Measurements from ENCODE around the gene PCYT1A.

PCYT1A gene

DNA sequence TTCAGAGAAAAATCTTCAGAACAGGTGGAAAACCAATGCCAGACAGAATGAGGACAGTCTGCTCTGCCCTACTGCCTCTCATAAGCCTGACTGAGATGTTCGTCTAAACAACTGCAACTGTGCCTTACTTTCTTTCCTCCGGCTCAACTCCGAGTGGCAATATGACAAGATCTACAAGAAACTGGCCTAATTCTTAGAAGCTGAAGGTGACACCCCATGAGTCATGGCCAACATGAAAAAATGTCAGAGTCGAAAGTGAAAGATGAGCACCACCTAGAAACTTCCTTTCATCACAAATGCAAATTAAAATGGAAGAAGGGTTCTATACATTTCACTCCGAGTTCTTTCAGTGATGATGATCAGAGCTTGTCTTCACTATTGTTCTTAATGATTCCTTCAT lies 12.9 kb downstream of the PCYT1A start:
- H3K4me3 ChIP-seq = no peak overlapping the region
- H3K9me3 ChIP-seq (ENCODE audit: low read depth, low read length) = no peaks in the 10 kb centered on the region
- TF ChIP-seq POLR2AphosphoS5 (IDR thresholded peaks at IDR 0.05; ENCODE audit: borderline replicate concordance, low read depth, low read length) (no peak), EZH2 (IDR thresholded peaks at IDR 0.05) (no peak), FOXP2 (optimal IDR thresholded peaks at IDR 0.05; ENCODE audit: control extremely low read depth, extremely low read length, insufficient read depth) (no peak)
- peaks cover 35% of the 10 kb centered on the region for H3K36me3 ChIP-seq (ENCODE audit: insufficient read depth, low read length)
- H3K27ac ChIP-seq = no peak overlapping the region
- no peak for DNase-seq (ENCODE audit: low read depth, low spot score)
- no peak overlapping the region for H3K9ac ChIP-seq (ENCODE audit: insufficient read length)

DNA sequence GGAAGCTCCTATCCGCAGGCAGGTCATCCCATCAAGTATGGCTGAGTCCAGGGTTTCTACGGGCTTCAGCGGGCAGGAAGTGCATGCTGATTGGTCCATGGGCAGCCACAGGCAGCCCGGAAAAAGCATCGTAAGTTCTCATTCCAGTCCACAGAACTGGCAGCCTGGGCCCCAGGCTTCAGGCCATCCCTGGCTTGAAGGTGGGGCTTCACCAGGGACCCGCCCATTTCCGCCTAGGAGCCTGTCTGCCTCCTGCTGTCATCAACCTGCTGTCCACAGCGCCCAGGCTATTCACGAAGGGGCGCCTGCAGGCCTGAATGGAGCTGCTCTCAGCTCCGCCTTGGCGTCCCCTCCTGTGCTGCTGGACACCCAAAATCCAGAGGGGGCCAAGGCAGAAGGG lies 13.9 kb downstream of the PCYT1A start:
- DNase-seq (ENCODE audit: low read depth, low spot score) = no peak
- Histone ChIP-seq H3K9ac (ENCODE audit: insufficient read length) (no peak overlapping the region), H3K9me3 (ENCODE audit: low read depth, low read length) (no peaks in the 10 kb centered on the region)

DNA sequence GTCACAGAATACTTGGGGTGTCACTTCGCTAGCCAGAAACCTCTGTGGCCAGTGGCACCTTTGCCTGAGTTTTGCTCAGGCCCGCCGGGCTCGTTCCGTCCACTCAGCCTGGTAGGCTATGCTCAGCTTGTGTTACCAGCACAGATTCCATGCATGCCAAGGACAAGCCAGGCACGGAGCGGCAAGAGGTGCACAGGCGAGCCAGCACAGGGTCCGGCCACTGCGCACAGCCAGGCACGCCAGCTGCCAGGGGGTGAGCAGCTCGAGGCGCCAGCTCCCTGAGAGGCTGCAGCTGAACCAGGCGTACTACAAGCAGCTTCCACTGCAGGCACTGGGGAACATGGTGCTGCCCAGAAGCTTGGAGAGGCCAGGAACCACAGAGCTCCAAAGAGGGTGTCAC lies 14.7 kb downstream of the PCYT1A start:
- Histone ChIP-seq H3K36me3 (ENCODE audit: insufficient read depth, low read length) (peaks cover 35% of the 10 kb centered on the region), H3K27ac (no peak overlapping the region), H3K9ac (ENCODE audit: insufficient read length) (no peak overlapping the region), H3K4me3 (no peak overlapping the region), H3K9me3 (ENCODE audit: low read depth, low read length) (no peaks in the 10 kb centered on the region)
- TF ChIP-seq POLR2AphosphoS5 (IDR thresholded peaks at IDR 0.05; ENCODE audit: borderline replicate concordance, low read depth, low read length) = no peak
- no peak for TF ChIP-seq EZH2 (IDR thresholded peaks at IDR 0.05)
- no peak for TF ChIP-seq FOXP2 (optimal IDR thresholded peaks at IDR 0.05; ENCODE audit: control extremely low read depth, extremely low read length, insufficient read depth)
- no peak for DNase-seq (ENCODE audit: low read depth, low spot score)

More for the DNA sequence above, 13.9 kb downstream of the PCYT1A start:
- TF ChIP-seq POLR2AphosphoS5 (IDR thresholded peaks at IDR 0.05; ENCODE audit: borderline replicate concordance, low read depth, low read length) = no peak
- TF ChIP-seq FOXP2 (optimal IDR thresholded peaks at IDR 0.05; ENCODE audit: control extremely low read depth, extremely low read length, insufficient read depth) = no peak
- TF ChIP-seq EZH2 (IDR thresholded peaks at IDR 0.05) = no peak
- Histone ChIP-seq H3K36me3 (ENCODE audit: insufficient read depth, low read length) (peaks cover 35% of the 10 kb centered on the region), H3K4me3 (no peak overlapping the region), H3K27ac (no peak overlapping the region)

DNA sequence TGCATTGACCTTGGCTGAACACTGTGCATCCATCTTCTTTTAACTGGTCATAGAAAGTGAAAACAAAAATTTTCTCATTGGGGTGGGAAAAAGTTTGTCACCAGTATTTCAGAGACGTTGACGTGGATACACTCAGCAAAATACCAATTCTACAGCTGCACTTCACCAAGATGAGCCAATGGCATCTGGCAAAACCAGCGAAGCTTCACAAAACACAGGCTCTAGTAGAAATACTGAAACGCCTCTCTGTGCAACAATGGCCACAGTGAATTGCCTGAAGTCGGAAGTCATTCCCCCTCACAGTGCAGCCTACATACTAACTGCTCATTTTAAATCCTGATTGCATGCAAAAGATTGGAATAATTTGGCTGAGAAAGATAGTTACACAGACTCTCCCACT lies 17.0 kb downstream of the PCYT1A start:
- DNase-seq (ENCODE audit: low read depth, low spot score) = no peak
- H3K4me3 ChIP-seq = no peak overlapping the region
- H3K9me3 ChIP-seq (ENCODE audit: low read depth, low read length) = no peaks in the 10 kb centered on the region
- TF ChIP-seq POLR2AphosphoS5 (IDR thresholded peaks at IDR 0.05; ENCODE audit: borderline replicate concordance, low read depth, low read length) (no peak), FOXP2 (optimal IDR thresholded peaks at IDR 0.05; ENCODE audit: control extremely low read depth, extremely low read length, insufficient read depth) (no peak), EZH2 (IDR thresholded peaks at IDR 0.05) (no peak)
- peaks cover 49% of the 10 kb centered on the region for H3K36me3 ChIP-seq (ENCODE audit: insufficient read depth, low read length)
- H3K27ac ChIP-seq = 0 out of 2 replicates have a peak overlapping the region, but pooled peaks have one; percentile 26
- H3K9ac ChIP-seq (ENCODE audit: insufficient read length) = no peak overlapping the region

DNA sequence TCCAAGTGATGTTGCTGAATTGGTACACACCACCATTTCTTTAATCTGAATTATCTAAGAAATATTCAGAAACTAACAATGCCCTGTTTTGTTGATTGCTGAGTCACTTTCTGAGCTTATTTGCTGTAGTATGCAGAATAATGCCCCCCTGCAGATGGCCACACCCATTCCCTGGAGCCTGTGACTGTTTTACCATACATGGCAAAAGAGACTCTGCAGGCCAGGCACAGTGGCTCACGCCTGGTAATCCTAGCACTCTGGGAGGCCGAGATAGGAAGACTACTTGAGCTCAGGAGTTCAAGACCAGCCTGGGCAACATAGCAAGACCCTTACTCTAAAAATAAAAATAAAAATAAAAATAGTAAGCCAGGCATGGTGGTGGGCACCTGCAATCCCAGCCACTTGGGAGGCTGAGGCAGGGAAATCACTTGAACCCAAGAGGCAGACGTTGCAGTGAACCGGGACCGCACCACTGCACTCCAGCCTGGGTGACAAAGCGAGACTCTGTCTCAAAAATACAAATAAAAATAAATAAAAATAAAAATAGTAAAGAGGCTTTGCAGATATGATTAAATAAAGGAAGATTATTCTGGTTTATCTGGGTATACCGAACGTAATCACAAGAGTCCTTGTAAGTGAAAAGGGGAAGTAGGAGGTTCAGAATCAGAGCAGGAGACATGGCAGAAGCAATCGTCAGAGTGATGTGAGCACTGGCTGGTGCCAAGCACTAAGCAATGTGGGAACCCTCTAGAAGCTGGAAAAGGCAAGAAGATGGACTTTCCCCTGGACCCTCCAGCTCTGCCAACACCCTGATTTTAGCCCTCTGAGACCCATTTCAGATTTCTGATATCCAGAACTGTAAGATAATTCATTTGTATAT lies 19.0 kb downstream of the PCYT1A start:
- Histone ChIP-seq H3K9ac (ENCODE audit: insufficient read length) (peak overlapping the region; percentile 70), H3K27ac (peak overlapping the region; percentile 98), H3K36me3 (ENCODE audit: insufficient read depth, low read length) (peaks cover 33% of the 10 kb centered on the region), H3K9me3 (ENCODE audit: low read depth, low read length) (no peaks in the 10 kb centered on the region), H3K4me3 (no peak overlapping the region)
- TF ChIP-seq POLR2AphosphoS5 (IDR thresholded peaks at IDR 0.05; ENCODE audit: borderline replicate concordance, low read depth, low read length) (no peak), FOXP2 (optimal IDR thresholded peaks at IDR 0.05; ENCODE audit: control extremely low read depth, extremely low read length, insufficient read depth) (no peak), EZH2 (IDR thresholded peaks at IDR 0.05) (no peak)
- DNase-seq (ENCODE audit: low read depth, low spot score) = peak; percentile 84

DNA sequence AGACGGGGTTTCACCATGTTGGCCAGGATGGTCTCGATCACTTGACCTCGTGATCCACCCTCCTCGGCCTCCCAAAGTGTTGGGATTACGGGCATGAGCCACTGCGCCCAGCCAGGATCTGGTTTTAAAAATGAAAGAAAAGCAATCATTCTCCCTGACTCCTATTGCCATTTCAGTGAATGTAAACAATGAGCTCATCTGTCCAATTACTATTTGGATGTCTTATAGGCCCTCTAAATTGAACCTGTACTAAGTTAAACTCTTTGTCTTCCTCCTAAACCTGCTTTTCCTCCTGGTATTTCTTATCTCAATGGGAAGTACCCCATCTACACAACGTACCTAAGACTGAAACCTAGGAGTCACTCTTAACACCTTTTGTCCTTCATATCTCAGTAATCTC lies 23.7 kb downstream of the PCYT1A start:
- no peak for DNase-seq (ENCODE audit: low read depth, low spot score)
- H3K9me3 ChIP-seq (ENCODE audit: low read depth, low read length) = no peaks in the 10 kb centered on the region
- TF ChIP-seq FOXP2 (optimal IDR thresholded peaks at IDR 0.05; ENCODE audit: control extremely low read depth, extremely low read length, insufficient read depth) = no peak
- TF ChIP-seq POLR2AphosphoS5 (IDR thresholded peaks at IDR 0.05; ENCODE audit: borderline replicate concordance, low read depth, low read length) = no peak
- TF ChIP-seq EZH2 (IDR thresholded peaks at IDR 0.05) = no peak
- no peak overlapping the region for H3K9ac ChIP-seq (ENCODE audit: insufficient read length)
- H3K36me3 ChIP-seq (ENCODE audit: insufficient read depth, low read length) = peaks cover 28% of the 10 kb centered on the region
- H3K27ac ChIP-seq = no peak overlapping the region
- H3K4me3 ChIP-seq = no peak overlapping the region

DNA sequence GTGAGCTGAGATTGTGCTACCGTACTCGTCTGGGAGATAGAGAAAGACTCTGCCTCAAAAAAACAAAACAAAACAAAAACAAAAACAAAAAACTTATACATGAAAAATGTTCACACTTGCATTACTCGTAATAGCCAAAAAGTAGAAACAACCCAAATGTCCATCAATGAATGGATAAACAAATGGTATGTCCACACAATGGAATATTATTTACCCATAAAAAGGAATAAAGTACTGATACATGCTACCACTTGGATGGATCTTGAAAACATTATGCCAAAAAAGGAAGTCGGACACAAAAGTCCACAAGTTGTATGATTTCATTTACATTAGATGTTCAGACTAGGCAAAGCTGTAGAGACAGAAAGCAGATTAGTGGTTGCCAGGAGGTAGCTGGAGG lies 26.7 kb downstream of the PCYT1A start:
- TF ChIP-seq FOXP2 (optimal IDR thresholded peaks at IDR 0.05; ENCODE audit: control extremely low read depth, extremely low read length, insufficient read depth) = no peak
- no peak for TF ChIP-seq POLR2AphosphoS5 (IDR thresholded peaks at IDR 0.05; ENCODE audit: borderline replicate concordance, low read depth, low read length)
- no peak for TF ChIP-seq EZH2 (IDR thresholded peaks at IDR 0.05)
- H3K9me3 ChIP-seq (ENCODE audit: low read depth, low read length) = no peaks in the 10 kb centered on the region
- no peak for DNase-seq (ENCODE audit: low read depth, low spot score)
- H3K9ac ChIP-seq (ENCODE audit: insufficient read length) = no peak overlapping the region
- no peak overlapping the region for H3K4me3 ChIP-seq
- no peak overlapping the region for H3K27ac ChIP-seq
- peaks cover 15% of the 10 kb centered on the region for H3K36me3 ChIP-seq (ENCODE audit: insufficient read depth, low read length)

DNA sequence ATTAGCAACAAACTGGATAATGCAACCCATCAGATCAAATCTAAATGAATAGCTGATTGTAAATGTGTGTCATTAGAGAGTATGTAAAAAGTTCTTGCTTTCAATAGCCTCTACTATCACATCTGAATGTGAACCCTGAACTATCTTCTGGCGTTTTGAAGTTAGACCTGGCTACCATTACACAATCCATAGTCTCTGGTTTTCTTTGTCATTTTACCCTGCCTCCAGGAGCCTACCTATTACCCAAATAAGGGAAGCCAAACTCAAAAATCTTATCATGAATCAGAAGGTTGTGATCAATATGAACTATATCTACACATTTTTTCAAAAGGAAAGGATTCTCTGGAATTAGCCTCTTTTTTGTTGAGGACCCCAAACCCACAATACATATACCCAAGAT lies 31.8 kb downstream of the PCYT1A start:
- Histone ChIP-seq H3K27ac (no peak overlapping the region), H3K4me3 (no peak overlapping the region), H3K9ac (ENCODE audit: insufficient read length) (no peak overlapping the region), H3K36me3 (ENCODE audit: insufficient read depth, low read length) (peaks cover 9% of the 10 kb centered on the region), H3K9me3 (ENCODE audit: low read depth, low read length) (no peaks in the 10 kb centered on the region)
- no peak for DNase-seq (ENCODE audit: low read depth, low spot score)
- TF ChIP-seq FOXP2 (optimal IDR thresholded peaks at IDR 0.05; ENCODE audit: control extremely low read depth, extremely low read length, insufficient read depth) = no peak
- TF ChIP-seq POLR2AphosphoS5 (IDR thresholded peaks at IDR 0.05; ENCODE audit: borderline replicate concordance, low read depth, low read length) = no peak
- TF ChIP-seq EZH2 (IDR thresholded peaks at IDR 0.05) = no peak
